ENCODE results near the gene PTPN7.
"Not testable (repeated sequence)": the region's sequence is repeated elsewhere in the genome, so short reads cannot be mapped to it uniquely, and the experiment has no call there.

The PTPN7 gene

DNA sequence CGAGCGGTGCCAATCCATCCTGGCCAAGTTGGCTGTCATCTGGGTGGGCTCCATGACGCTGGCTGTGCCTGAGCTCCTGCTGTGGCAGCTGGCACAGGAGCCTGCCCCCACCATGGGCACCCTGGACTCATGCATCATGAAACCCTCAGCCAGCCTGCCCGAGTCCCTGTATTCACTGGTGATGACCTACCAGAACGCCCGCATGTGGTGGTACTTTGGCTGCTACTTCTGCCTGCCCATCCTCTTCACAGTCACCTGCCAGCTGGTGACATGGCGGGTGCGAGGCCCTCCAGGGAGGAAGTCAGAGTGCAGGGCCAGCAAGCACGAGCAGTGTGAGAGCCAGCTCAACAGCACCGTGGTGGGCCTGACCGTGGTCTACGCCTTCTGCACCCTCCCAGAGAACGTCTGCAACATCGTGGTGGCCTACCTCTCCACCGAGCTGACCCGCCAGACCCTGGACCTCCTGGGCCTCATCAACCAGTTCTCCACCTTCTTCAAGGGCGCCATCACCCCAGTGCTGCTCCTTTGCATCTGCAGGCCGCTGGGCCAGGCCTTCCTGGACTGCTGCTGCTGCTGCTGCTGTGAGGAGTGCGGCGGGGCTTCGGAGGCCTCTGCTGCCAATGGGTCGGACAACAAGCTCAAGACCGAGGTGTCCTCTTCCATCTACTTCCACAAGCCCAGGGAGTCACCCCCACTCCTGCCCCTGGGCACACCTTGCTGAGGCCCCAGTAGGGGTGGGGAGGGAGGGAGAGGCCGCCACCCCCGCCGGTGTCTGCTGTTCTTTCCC lies 32.4 kb downstream of the PTPN7 start:
- DNase-seq, result no peak

DNA sequence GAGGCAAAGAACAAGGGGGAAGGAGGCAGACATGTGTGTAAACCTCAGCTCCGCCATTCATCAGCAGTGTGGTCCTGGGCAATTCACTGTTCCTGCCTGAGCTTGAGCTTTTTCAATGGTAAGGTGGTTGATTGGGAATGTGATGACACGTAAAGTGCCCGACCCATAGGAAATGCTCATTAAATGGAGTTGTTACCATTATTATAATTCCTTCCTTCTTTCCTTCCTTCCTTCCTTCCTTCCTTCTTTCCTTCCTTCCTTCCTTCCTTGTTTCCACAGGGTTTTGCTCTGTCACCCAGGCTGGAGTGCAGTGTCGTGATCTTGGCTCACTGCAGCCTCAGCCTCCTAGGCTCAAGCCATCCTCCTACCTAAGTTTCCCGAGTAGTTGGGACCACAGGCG lies 33.3 kb downstream of the PTPN7 start:
- no peak for DNase-seq

DNA sequence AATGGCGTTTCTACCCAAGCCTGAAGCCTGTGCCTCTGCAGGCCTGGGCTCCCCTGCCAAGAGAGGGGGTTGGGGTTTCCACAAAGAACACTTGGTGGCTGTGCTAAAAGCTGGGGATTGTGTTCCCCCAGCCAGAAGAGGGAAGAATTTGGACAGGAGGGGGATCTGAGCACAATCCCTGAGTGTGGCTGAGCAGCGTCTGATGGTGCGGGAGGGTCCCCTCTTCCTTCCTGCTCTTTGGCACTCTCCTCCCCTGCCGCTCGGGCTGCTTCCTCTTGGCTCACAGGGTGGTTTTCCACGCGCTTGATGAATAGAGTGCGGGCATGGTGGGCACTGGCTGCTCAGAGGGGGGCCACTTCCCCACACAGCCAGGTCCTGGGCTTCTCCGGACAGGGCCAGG lies 34.0 kb downstream of the PTPN7 start:
- DNase-seq, result no peak

DNA sequence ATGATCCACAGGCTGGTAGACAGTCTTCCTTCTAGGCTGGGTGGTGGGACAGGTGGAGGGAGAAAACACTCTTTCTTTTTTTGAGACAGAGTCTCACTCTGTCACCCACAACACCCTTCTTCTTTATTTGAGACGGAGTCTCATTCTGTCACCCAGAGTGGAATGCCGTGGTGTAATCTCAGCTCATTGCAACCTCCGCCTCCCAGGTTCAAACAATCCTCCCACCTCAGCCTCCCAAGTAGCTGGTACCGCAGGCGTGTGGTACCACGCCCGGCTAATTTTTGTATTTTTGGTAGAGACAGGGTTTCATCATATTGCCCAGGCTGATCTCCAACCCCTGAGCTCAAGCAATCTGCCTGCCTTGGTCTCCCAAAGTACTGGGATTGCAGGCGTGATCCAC lies 34.8 kb downstream of the PTPN7 start:
- DNase-seq, result no peak

DNA sequence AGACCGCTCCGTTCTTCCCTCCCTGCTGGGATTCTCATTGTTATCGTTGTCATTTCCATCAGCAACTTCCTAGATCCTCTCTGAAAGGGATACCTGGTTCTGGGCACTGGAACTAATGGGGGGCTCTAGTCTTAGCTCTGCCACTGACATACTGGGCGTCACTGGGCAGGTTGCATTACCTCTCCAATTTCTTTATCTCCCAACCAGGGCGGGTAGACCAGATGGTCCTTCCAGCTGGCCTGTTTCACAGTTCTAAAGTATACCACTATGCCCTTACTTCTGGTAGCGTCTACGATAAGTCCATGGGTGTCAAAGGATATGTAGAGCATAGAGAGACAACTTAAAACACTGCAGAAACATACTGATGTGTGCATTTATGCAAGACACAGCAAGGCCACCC lies 36.3 kb downstream of the PTPN7 start:
- DNase-seq, result no peak

DNA sequence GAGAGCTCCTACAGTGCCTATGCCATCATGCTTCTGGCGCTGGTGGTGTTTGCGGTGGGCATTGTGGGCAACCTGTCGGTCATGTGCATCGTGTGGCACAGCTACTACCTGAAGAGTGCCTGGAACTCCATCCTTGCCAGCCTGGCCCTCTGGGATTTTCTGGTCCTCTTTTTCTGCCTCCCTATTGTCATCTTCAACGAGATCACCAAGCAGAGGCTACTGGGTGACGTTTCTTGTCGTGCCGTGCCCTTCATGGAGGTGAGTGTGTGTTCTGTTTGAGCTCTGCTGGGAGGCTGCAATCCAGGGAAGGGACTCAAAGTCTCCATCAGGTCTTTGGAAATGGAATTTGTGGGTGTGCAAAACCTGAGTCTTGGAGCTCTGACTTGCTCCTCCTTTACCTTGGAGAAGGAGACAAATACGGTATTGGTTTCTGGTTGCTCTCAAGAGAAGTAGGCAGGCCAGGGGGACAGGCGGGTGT lies 37.0 kb downstream of the PTPN7 start:
- DNase-seq, result no peak

DNA sequence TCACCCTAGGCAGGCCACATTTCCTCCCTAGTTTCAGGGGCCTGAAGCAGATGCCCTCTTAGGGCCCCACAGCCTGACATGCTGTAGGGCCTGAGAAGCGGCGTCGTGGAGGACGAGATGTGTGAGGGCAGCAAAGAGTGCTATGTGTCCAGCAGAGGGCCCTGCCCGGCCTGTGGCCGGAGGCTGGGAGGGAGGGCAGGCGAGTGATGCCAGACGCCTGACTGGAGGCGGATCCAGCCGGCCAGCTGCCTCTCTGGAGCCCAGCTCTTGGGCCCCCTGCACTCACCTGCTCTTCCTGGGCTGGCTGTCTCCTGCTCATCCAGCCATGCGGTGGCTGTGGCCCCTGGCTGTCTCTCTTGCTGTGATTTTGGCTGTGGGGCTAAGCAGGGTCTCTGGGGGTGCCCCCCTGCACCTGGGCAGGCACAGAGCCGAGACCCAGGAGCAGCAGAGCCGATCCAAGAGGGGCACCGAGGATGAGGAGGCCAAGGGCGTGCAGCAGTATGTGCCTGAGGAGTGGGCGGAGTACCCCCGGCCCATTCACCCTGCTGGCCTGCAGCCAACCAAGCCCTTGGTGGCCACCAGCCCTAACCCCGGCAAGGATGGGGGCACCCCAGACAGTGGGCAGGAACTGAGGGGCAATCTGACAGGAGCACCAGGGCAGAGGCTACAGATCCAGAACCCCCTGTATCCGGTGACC lies 37.6 kb downstream of the PTPN7 start, which contains the start of gene GPR37L1:
GPR37L1 (plus strand) TSS at position 279 of the 697 bp plus-strand sequence; CDS start at position 326, 47 bp downstream.
- no peak for DNase-seq

DNA sequence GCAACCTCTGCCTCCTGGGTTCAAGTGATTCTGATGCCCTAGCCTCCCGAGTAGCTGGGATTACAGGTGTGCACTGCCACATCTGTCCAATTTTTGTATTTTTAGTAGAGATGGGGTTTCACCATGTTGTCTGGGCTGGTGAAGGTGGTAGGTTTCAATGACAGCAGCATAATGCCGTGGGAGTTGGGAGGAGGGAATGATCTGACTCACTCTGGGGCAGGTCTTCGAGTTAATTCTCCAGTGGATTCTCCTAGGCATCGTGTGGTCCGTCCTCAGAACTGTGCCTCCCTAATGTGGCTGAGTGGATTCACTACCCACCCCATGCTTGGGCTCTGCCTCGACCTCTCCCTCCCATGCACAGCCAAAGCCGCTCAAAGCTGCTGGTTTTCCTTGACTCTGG lies 39.4 kb downstream of the PTPN7 start:
- DNase-seq, result no peak

DNA sequence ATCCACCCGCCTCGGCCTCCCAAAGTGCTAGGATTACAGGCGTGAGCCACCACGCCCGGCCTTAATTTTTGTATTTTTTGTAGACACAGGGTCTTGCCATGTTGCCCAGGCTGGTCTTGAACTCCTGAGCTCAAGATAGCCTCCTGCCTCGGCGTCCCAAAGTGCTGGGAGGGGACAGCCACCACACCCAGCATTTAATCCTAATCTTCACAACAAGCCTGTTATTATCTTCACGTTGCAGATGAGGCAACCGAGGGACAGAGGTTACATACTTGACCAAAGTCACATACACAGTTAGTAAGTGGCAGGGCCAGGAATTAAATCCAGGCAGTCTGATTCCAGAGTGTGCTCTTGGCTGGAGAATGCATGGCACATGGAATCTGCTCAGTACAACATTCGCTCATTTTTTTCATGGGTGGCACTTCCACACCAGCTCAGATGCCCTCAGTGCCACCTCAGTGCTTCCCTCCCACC lies 42.5 kb downstream of the PTPN7 start:
- DNase-seq, result no peak

DNA sequence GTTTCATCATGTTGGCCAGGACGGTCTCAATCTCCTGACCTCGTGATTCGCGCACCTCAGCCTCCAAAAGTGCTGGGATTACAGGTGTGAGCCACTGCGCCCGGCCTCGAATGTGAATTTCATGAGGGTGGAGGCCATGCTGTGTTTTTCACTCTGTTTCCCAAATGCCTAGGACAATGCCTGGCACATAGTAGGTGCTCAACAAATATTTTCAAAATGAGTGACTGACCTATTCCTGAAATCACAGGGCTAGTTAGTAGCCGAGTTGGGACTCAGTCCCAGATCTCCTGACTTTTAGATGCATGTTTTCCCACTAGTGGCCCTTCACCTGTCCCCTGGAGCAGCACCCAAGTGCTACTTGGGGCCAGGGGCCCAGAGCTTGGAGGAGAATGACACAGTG lies 44.1 kb downstream of the PTPN7 start:
- no peak for DNase-seq

DNA sequence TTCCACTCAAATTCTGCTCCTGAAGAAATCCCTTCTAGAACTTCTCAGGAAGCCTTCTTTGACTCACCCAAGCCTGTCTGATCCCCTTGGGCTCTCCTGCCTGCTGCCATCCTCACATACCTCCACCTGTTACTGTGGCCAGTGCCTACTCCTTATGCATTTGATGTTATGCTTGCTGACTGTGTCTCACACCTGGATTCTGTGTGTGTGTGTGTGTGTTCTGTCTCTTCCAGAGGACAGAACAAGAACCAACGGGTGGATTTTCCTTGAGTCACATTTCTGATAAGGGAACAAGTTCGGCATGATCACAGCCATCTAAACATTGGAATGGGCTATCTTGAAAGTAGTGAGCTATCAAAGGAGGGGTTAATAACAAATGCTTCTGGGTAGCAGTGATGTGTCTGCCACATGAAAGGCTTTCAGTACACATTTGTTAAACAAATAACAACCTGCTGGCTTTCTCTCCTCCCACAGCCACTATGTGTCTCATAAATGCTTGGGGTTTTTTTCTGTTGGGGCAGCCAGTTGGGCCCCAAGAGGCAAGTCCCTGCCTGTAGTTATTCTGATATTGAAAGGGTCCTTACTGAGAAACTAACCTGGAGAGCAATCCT lies 46.6 kb downstream of the PTPN7 start:
- peak; percentile 53 for DNase-seq

DNA sequence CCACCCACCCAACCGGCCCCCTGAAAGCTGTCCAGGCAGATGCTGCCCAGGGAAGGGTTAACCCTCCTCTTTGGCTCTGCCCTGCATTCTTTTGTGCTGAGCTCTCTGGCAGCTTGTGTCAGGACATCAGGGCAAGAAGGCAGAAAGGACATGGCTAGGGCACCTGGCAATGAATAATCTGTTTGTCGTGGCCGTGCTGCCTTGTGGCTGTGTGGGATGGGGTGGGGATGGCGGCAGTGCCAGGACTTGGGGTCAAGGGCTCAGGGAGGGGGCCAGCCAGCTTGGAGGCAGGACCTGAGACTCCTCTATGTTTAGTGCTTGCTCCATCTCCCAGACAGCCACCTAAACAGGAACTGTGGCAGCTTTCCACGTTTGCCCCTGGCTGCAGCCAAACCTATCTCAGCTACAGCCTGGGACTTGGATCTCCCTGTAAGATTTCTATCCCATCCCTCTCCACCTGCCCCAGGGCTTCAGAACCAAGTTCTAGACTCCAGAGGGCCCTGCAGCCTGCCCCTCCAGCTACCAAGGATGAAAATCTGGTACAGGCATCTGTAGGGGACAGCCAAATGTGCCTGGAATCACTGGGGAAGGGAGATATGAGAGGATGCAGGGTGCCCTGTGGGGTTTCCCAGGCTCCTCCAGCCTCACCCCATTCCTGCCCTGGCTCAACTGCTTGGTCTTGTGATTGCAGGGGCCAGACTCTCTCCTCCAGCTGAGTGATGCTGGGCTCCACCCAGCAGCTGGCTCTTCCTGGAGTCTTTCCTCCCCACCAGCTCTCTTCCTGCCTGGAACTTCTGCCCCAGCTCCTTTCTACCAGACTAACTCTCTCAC lies 47.3 kb downstream of the PTPN7 start:
- peak; percentile 16 for DNase-seq

DNA sequence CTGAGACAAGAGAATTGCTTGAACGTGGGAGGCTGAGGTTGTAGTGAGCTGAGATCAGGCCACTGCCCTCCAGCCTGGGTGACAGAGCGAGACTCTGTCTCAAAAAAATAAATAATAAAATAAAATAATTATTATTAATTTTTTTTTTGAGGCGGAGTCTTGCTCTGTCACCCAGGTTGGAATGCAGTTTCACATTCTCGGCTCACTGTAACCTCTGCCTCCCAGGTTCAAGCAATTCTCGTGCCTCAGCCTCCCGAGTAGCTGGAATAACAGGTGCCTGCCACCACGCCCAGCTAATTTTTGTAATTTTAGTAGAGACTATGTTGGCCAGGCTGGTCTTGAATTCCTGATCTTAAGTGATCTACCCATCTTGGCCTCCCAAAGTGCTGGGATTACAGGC lies 48.8 kb downstream of the PTPN7 start:
- not testable (repeated sequence) for DNase-seq

DNA sequence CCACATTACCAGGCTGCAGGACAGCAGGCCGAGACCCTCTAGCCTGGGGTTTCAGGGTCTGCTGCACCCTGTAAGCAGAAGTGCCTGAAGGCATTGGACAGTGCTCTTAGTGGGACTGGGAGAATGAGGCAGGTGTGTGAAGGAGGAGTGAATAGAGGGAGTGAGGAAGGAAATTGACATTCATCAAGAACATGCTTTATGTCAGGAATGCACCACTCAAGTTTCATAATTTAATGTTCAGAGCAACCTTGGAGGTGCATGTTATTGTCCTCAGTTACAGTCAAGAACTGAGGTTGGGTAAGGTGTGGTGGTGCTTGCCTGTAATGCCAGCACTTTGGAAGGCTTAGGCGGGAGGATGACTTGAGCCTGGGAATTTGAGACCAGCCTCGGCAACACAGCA lies 49.4 kb downstream of the PTPN7 start:
- no peak for DNase-seq

DNA sequence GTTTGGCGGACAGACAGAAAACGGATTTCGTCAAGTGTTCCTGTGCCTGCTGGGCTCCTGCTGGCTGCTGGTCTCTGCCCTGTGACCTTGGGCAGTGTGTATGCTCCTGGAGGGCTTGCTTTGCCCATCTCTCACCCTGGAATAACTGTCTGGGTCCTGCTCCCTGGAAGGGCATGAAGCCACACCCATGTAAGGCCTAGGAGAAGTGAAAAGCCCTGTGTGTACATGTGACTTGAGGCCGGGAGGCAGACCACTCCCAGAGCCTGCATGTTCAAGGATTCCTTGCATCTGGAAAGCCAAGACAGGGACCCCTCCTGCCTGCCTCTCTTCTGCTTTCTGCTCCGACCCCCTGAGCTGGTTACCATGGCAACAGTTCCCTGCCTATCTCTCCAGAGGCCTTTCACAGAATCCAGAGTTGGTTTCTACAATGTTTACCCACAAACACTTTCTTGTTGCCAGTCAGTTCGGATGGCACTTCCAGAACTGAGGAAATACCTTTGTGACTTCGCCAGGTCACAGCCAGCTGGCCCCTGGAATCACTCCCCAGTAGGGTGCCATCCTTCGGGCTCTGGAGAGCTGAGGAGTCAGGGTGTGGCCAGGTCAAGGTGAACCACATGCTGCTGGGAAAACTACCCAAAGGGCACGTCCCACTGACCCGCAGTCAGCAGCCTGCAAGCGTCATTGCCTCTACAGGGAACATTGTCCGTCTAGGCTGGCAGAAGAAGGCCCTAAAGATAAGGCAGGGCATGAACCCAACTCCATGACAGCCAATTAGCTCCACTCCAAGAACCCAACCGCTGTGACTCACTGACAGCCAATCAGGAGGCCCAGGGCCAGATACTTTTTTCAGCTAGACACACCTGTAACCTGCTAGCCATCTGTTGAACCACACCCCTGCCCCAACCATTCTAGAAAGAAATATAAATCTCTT lies 52.3 kb downstream of the PTPN7 start:
- DNase-seq, result peak; percentile 61

DNA sequence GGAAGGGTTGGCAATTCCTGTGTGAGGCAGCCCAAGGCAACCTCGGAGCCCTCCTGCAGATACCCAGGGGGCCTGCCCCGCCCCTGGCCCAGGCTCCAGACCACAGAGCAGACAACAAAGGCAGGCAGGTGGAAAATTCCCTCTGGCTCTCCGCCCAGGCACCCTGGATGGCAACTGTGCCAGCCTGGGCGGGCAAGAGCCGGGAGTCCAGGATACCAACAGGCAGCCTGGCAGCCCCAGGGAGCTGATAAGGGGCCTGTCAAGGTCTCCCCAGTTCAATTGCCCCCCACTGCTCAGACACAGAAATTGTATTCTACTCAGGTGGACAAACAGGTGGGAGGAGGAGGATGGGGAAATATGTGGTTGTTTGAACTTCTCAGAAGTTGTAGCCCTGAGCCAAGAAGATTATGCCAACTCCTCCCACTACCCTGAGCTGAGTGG lies 53.1 kb downstream of the PTPN7 start:
- DNase-seq, result peak; percentile 97

DNA sequence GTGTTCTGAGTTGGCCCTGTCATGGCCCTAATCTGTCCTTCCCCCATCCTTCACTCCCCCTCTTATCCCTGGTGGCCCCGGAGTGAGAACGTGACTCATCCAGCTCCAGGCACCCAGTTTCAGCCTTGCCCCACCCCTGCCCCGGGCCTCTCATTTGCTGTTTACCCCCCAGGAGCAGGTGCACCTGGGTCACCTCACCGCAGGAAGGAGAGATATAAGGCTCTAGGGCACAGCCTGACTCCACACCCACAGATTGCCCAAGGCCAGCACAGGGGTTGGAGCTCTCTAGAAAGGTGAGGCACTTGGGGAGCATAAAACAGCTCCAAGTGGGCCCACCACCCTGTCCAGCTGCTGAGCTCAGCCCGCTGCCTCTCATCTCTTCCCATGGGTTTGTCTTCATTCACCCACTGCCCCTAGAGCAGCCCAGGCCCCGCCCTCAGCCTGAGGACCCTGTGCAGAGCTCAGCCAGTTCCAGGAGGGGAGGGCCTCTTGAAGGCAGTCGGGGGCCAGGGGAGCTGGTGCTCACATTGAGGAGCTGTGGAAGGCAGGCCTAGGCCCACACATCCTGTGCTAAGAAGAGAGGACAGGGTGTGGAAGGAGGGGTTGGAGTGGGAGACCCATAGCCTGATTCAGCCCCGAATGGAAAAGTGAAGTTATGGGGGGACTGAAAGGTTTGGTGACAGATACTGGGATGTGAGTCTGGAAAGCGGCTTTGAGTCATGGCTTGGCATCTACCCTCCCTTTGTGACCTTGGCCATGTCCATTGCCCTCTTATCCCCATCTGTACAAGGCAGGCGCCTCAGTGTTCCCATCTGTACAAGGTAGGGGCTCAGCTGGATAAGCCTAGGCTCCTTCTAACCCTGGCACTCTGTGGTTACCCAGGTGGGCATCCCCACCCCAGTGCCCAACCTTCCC lies 53.8 kb downstream of the PTPN7 start:
- peak; percentile 28 for DNase-seq

DNA sequence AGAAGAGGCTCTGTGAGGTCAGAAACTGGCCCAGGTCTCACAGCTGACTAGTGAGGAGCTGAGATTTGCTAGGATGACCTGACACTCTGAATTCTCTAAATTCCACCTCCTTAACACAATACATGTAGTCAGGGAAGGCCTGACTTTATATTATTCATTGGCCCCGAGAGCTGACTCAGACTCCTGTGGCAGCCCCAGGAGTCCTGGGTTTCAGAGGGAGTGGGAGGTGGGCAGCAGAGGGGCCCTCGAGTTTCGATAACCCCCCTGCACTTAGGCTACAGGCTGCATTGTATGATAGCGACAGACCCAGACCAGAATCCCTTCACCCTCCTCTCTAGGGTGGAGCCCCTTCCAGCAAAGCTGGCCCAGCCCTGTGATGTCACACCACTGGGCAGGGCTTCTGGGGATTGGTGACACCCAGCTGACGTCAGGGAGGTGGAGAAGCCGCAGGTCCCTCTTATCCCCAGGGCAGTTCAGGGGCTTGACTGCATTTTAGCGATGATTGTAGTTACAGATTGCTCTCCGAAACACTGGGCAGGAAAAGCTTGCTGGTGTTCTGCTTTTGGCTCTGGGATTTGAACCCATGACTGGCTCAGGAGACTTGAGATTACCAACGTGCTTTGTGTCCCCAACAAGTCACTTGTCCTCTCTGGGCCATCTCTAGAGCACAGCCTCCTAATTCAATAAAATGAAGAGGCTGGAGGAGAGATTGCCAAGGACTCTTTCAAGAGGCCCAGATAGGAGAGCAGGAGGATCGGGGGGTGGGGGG lies 54.6 kb downstream of the PTPN7 start:
- DNase-seq, result no peak

DNA sequence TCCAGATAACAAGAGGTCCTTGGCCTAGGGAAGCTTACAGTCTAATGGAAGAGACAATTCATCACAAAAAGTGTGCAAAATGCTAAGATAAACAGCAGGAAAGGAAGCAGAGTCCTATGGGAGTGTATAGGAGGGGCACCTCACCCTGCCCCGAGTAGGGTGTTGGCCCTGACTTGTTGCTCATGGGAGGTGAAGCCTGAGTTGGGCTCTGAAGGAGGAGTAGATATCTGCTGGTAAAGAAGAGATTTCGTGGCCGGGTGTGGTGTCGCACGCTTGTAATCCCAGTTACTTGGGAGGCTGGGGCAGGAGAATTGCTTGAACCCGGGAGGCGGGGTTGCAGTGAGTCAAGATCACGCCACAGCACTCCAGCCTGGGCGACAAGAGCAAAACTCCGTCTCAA lies 56.3 kb downstream of the PTPN7 start:
- no peak for DNase-seq

DNA sequence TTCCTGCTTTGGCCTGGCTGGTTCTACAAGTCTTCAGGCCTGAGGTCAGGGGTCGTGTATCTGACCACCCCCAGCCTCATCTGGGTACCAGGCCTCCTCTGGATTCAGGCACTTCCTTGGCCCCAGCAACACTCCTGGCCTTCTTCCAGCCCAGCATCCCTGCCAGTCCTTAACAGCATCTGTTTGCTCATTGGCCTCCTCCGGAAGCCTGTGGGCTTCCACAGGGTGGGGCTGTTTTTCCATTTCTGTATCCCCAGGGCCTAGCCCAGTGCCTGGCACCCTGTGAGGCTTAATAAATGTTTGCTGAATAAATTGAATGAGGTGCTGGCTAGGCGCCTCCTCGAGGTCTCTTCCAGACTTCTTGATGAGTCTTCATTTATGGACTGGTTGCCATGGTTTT lies 59.2 kb downstream of the PTPN7 start:
- DNase-seq, result peak; percentile 58
